KMS-11 (cell line): ENCODE data around the gene PDZD2.
"Not testable (repeated sequence)": the region's sequence is repeated elsewhere in the genome, so short reads cannot be mapped to it uniquely, and the experiment has no call there.

ENCODE experiments used
- H2AFZ ChIP-seq: fragments of 200-600 bp; sonication (generic); 2 replicates; pipeline ENCODE4 v1.6.1; 2016; ENCODE audit warnings: antibody characterized with exemption, mixed run types, low read depth
- H3K27ac ChIP-seq: fragments of 200-600 bp; sonication (generic); 2 replicates; pipeline ENCODE4 v1.6.1; 2016; ENCODE audit warnings: mild to moderate bottlenecking, mixed run types
- H3K27me3 ChIP-seq: fragments of 200-600 bp; sonication (generic); 2 replicates; pipeline ENCODE4 v1.6.1; 2017; ENCODE audit warnings: mild to moderate bottlenecking, low read depth, mixed run types, moderate library complexity; ENCODE audit not compliant: insufficient read depth
- H3K36me3 ChIP-seq: fragments of 200-600 bp; sonication (generic); 2 replicates; pipeline ENCODE4 v1.6.1; 2017; ENCODE audit warnings: mild to moderate bottlenecking, mixed run types; ENCODE audit not compliant: insufficient read depth
- H3K4me1 ChIP-seq: fragments of 200-600 bp; sonication (generic); 2 replicates; pipeline ENCODE4 v1.6.1; 2016; ENCODE audit warnings: mild to moderate bottlenecking, low read depth, mixed run types; ENCODE audit not compliant: poor library complexity, severe bottlenecking
- H3K4me2 ChIP-seq: fragments of 200-600 bp; sonication (generic); 2 replicates; pipeline ENCODE4 v1.7.0; 2016; ENCODE audit warnings: mild to moderate bottlenecking, mixed run types
- H3K4me3 ChIP-seq: fragments of 200-600 bp; sonication (generic); IDR thresholded peaks from 2 replicates; pipeline ENCODE4 v1.6.1; 2017; ENCODE audit warnings: low read depth, low read length, mixed read lengths; ENCODE audit not compliant: insufficient read depth
- H3K79me2 ChIP-seq: fragments of 200-600 bp; sonication (generic); 2 replicates; pipeline ENCODE4 v1.6.1; 2016; ENCODE audit warnings: low read depth, mixed run types; ENCODE audit not compliant: insufficient read depth
- H3K9ac ChIP-seq: fragments of 200-600 bp; sonication (generic); 2 replicates; pipeline ENCODE4 v1.6.1; 2016; ENCODE audit warnings: mild to moderate bottlenecking, mixed run types
- H4K20me1 ChIP-seq: fragments of 200-600 bp; sonication (generic); 2 replicates; pipeline ENCODE4 v1.6.1; 2016; ENCODE audit warnings: mild to moderate bottlenecking, mixed run types; ENCODE audit not compliant: insufficient read depth
- CTCF ChIP-seq: fragments of 200-600 bp; sonication (generic); conservative IDR thresholded peaks from 2 replicates; pipeline ENCODE4 v1.6.1; 2017; ENCODE audit warnings: low read depth, mild to moderate bottlenecking, antibody characterized with exemption, low read length, moderate library complexity, mixed read lengths

Gene PDZD2

GRCh38 chr5:32013658-32014057 is 374.7 kb downstream of the PDZD2 start:
- no peak for TF ChIP-seq CTCF
- Histone ChIP-seq H3K9ac (no peak overlapping the region), H3K27me3 (no peaks in the 10 kb centered on the region), H3K4me3 (no peak overlapping the region), H2AFZ (no peak overlapping the region), H4K20me1 (no peaks in the 10 kb centered on the region), H3K27ac (no peak overlapping the region), H3K4me2 (no peak overlapping the region), H3K36me3 (no peaks in the 10 kb centered on the region), H3K79me2 (no peaks in the 10 kb centered on the region), H3K4me1 (no peaks in the 10 kb centered on the region)

GRCh38 chr5:32014096-32014745 is 375.3 kb downstream of the PDZD2 start:
- no peaks in the 10 kb centered on the region for H3K4me1 ChIP-seq
- H3K4me2 ChIP-seq = no peak overlapping the region
- no peak overlapping the region for H3K4me3 ChIP-seq
- H4K20me1 ChIP-seq = no peaks in the 10 kb centered on the region
- no peaks in the 10 kb centered on the region for H3K79me2 ChIP-seq
- no peaks in the 10 kb centered on the region for H3K27me3 ChIP-seq
- no peak for TF ChIP-seq CTCF
- no peak overlapping the region for H3K9ac ChIP-seq
- no peaks in the 10 kb centered on the region for H3K36me3 ChIP-seq
- H3K27ac ChIP-seq = no peak overlapping the region
- H2AFZ ChIP-seq = no peak overlapping the region

- not testable (repeated sequence) for H3K27ac ChIP-seq, H3K79me2 ChIP-seq, H3K4me1 ChIP-seq, H3K4me2 ChIP-seq, H2AFZ ChIP-seq, H3K27me3 ChIP-seq, H4K20me1 ChIP-seq, H3K4me3 ChIP-seq, H3K9ac ChIP-seq, H3K36me3 ChIP-seq
These were observed 376.3 kb downstream of the PDZD2 start for GRCh38 chr5:32015262-32015661.

- TF ChIP-seq CTCF = no peak
- no peaks in the 10 kb centered on the region for H4K20me1 ChIP-seq
- H3K27me3 ChIP-seq = no peaks in the 10 kb centered on the region
- peaks cover 10% of the 10 kb centered on the region for H3K4me1 ChIP-seq
- no peak overlapping the region for H2AFZ ChIP-seq
- no peak overlapping the region for H3K4me2 ChIP-seq
- H3K4me3 ChIP-seq = no peak overlapping the region
- no peaks in the 10 kb centered on the region for H3K36me3 ChIP-seq
- no peaks in the 10 kb centered on the region for H3K79me2 ChIP-seq
- no peak overlapping the region for H3K9ac ChIP-seq
- H3K27ac ChIP-seq = no peak overlapping the region
These were observed 378.9 kb downstream of the PDZD2 start for GRCh38 chr5:32017692-32018367.
